Left lung (tissue), 14 donors: ENCODE data around the gene TMPRSS9. TPM values are rescaled to one million over a fixed set of nuclear protein-coding genes. Genes with fewer than 3 reads are reported as not detected.

ENCODE experiments used
- ATAC-seq: fragments of 200-7000 bp; cut with Tn5 transposase; one replicate; pipeline ENCODE4 v1.9.1; 2020; ENCODE audit warnings: moderate library complexity
- DNase-seq, 4 donors: peaks; one replicate each; pipeline ENCODE4 v3.0.0-alpha.2; 2013 to 2020
- H3K27ac ChIP-seq, 2 donors: fragments of 200-600 bp; sonication (generic) in 1 of 2; one replicate each; pipeline versions ENCODE4 v1.5.0 to v1.8.0; 2020 to 2021
- H3K27me3 ChIP-seq, 2 donors: fragments of 200-600 bp; sonication (generic) in 1 of 2; one replicate each; pipeline versions ENCODE4 v1.5.0 to v1.8.0; 2020 to 2021
- H3K36me3 ChIP-seq, 2 donors: fragments of 200-600 bp; sonication (generic) in 1 of 2; one replicate each; pipeline versions ENCODE4 v1.5.0 to v1.8.0; 2020 to 2021
- H3K4me1 ChIP-seq, 2 donors: fragments of 200-600 bp; one replicate each; pipeline ENCODE4 v1.8.0; 2021
- H3K4me3 ChIP-seq, 2 donors: fragments of 200-600 bp; sonication (generic) in 1 of 2; one replicate each; pipeline versions ENCODE4 v1.5.0 to v1.8.0; 2020 to 2021; ENCODE audit warnings: mild to moderate bottlenecking in 1 of 2
- H3K9me3 ChIP-seq, 2 donors: fragments of 200-600 bp; sonication (generic) in 1 of 2; one replicate each; pipeline versions ENCODE4 v1.5.0 to v1.8.0; 2020 to 2021
- CTCF ChIP-seq, 2 donors: fragments of 200-600 bp; sonication (generic) in 1 of 2; IDR thresholded peaks; one replicate each; pipeline versions ENCODE4 v1.5.0 to v1.8.0; 2021; ENCODE audit warnings: antibody characterized with exemption in 2 of 2
- intact Hi-C, 2 donors: fragments of 100-400 bp; cut with DNase I; formaldehyde crosslinking; loops; one replicate each; pipeline versions ENCODE4 v1.11.2 to v1.14.2; 2022
- long read RNA-seq, 12 donors: library from polyadenylated mRNA in 2 of 12; unstranded in 2 of 12; transcript quantifications; one replicate each; pipeline ENCODE4 v2.0.0 and lab custom pipeline, GENCODE V29; 2019 to 2026
- polyA plus RNA-seq, 6 donors: library from polyadenylated mRNA; unstranded; fragments of 120-200 nt; gene quantifications; one replicate each; pipeline ENCODE4 v1.2.1, GENCODE V29; 2013; ENCODE audit not compliant: insufficient read length in 6 of 6
- total RNA-seq, 2 donors: library from RNA; stranded (reverse); fragmentation: NEBNext Ultra II Directional; extraction: Animal tissue kit (Norgen Biotek cat#: 25700); gene quantifications; one replicate each; pipeline ENCODE4 v1.2.1, GENCODE V29; 2021
- donor health status: DM: no; HTN: yes; CAD: no.
- donor health status: DM: no; HTN: no; CAD: no.

Gene TMPRSS9
- total RNA-seq, result not detected
- 1 to 10 TPM in 1 of 6 donors, under 1 TPM in 5; 0.45 to 1.1 (median 0.49) TPM for polyA plus RNA-seq
- long read RNA-seq, donor 1, result 0 reads
- long read RNA-seq, donor 2, partial matches to known transcripts, result 272 of 272 reads
- long read RNA-seq, donor 2, other reads (novel, unspliced or antisense), result 0 of 272 reads
- long read RNA-seq, donor 3, partial matches to known transcripts, result 71 of 265 reads
- long read RNA-seq, donor 3, other reads (novel, unspliced or antisense), result 194 of 265 reads
- long read RNA-seq, donor 4, result 0 reads
- long read RNA-seq, donor 5, result 0 reads
- long read RNA-seq, donor 6, result 0 reads
- long read RNA-seq, donor 7, partial matches to known transcripts, result 6 of 176 reads
- long read RNA-seq, donor 7, other reads (novel, unspliced or antisense), result 170 of 176 reads
- long read RNA-seq, donor 8, result 0 reads
- long read RNA-seq, donor 9, result 0 reads
- long read RNA-seq, donor 10, result 0 reads
- long read RNA-seq, donor 11, result 0 reads
- long read RNA-seq, donor 12, result 0 reads

- Histone ChIP-seq H3K27me3 (peaks cover 16 to 57% of the 10 kb centered on the region in 2 donors), H3K4me1 (no peaks in the 10 kb centered on the region), H3K27ac (no peak within 1 kb of the TSS), H3K4me3 (no peak within 1 kb of the TSS), H3K36me3 (no peaks in the 10 kb centered on the region), H3K9me3 (no peaks in the 10 kb centered on the region)
- intact Hi-C loops, result no loop called here
- no peak for DNase-seq
- no peak for ATAC-seq
- no peak for TF ChIP-seq CTCF (IDR thresholded peaks at IDR 0.05)
Observed at GRCh38 chr19:2359992-2360685, at the start of gene TMPRSS9. TMPRSS9 (plus strand) TSS chr19:2360265; CDS start chr19:2389786, 29,521 bp downstream.

GRCh38 chr19:2311093-2311492 lies 49.0 kb upstream of the TMPRSS9 start:
- intact Hi-C loops, result no loop called here
- H3K27me3 ChIP-seq, result peaks cover 46 to 79% of the 10 kb centered on the region in 2 donors

GRCh38 chr19:2312820-2313501 lies 47.1 kb upstream of the TMPRSS9 start:
- Histone ChIP-seq H3K9me3 (peaks cover 0 to 7% of the 10 kb centered on the region in 2 donors), H3K4me1 (peaks cover 0 to 13% of the 10 kb centered on the region in 2 donors), H3K27me3 (peaks cover 32 to 61% of the 10 kb centered on the region in 2 donors), H3K27ac (no peak overlapping the region), H3K36me3 (no peaks in the 10 kb centered on the region), H3K4me3 (no peak overlapping the region)
- ATAC-seq (no peak), DNase-seq (peak in 1 of 4 donors; percentile 59)
- no peak for TF ChIP-seq CTCF (IDR thresholded peaks at IDR 0.05)
- intact Hi-C loops, result no loop called here

More at GRCh38 chr19:2311093-2311492, 49.0 kb upstream of the TMPRSS9 start:
- H3K36me3 ChIP-seq, result no peaks in the 10 kb centered on the region
- H3K4me1 ChIP-seq, result peaks cover 0 to 17% of the 10 kb centered on the region in 2 donors
- no peak overlapping the region for H3K4me3 ChIP-seq
- TF ChIP-seq CTCF (IDR thresholded peaks at IDR 0.05), result no peak
- ATAC-seq, result no peak
- H3K9me3 ChIP-seq, result peaks cover 0 to 7% of the 10 kb centered on the region in 2 donors
- no peak for DNase-seq
- H3K27ac ChIP-seq, result no peak overlapping the region

- DNase-seq (no peak), ATAC-seq (no peak)
- Histone ChIP-seq H3K27me3 (peaks cover 20 to 38% of the 10 kb centered on the region in 2 donors), H3K9me3 (peaks cover 0 to 7% of the 10 kb centered on the region in 2 donors), H3K4me3 (no peak overlapping the region), H3K36me3 (no peaks in the 10 kb centered on the region), H3K27ac (peak overlapping the region in 1 of 2 donors; percentile 53), H3K4me1 (peaks cover 0 to 9% of the 10 kb centered on the region in 2 donors)
- no peak for TF ChIP-seq CTCF (IDR thresholded peaks at IDR 0.05)
- intact Hi-C loops, result no loop called here
Observed at GRCh38 chr19:2315121-2315817, 44.8 kb upstream of the TMPRSS9 start.
